Lung (tissue), 12 donors: ENCODE measurements around the gene KCNB1. TPM values are rescaled to one million over a fixed set of nuclear protein-coding genes. Genes with fewer than 3 reads are reported as not detected.
A peak's percentile ranks its signal among the peaks of the same experiment; 100 is the strongest.

Experiments used
- ATAC-seq: fragments of 200-7000 bp; cut with Tn5 transposase; one replicate; pipeline ENCODE4 v1.9.1; 2020; ENCODE audit warnings: moderate number of reproducible peaks; ENCODE audit not compliant: insufficient read depth, low FRiP score
- DNase-seq, 3 donors: peaks; one replicate each; pipeline ENCODE4 v3.0.0-alpha.2; 2013 to 2017
- H3K27ac ChIP-seq, 2 donors: one replicate each; pipeline ENCODE4 v1.5.1; 2013; ENCODE audit warnings: mild to moderate bottlenecking in 2 of 2, moderate library complexity in 2 of 2, control low read depth in 1 of 2, inconsistent platforms in 1 of 2, low read depth in 1 of 2, low read length in 1 of 2
- H3K27me3 ChIP-seq, 3 donors: one replicate each; pipeline ENCODE4 v1.5.1; 2013; ENCODE audit warnings: low read length in 2 of 3; ENCODE audit not compliant: control insufficient read depth in 3 of 3, insufficient read depth in 3 of 3
- H3K36me3 ChIP-seq, 4 donors: one replicate each; pipeline ENCODE4 v1.5.1; 2013; ENCODE audit warnings: low read length in 4 of 4, mild to moderate bottlenecking in 1 of 4, moderate library complexity in 1 of 4; ENCODE audit not compliant: control insufficient read depth in 4 of 4, insufficient read depth in 4 of 4
- H3K4me1 ChIP-seq, 5 donors: one replicate each; pipeline ENCODE4 v1.5.1; 2013; ENCODE audit warnings: low read length in 5 of 5, mild to moderate bottlenecking in 2 of 5, moderate library complexity in 1 of 5; ENCODE audit not compliant: control insufficient read depth in 5 of 5, insufficient read depth in 5 of 5
- H3K4me3 ChIP-seq: one replicate; pipeline ENCODE4 v1.5.1; 2013; ENCODE audit warnings: mild to moderate bottlenecking, control low read depth, moderate library complexity
- H3K9ac ChIP-seq, 2 donors: one replicate each; pipeline ENCODE4 v1.5.1; 2013; ENCODE audit warnings: low read length in 2 of 2, control low read depth in 1 of 2; ENCODE audit not compliant: insufficient read depth in 1 of 2
- H3K9me3 ChIP-seq, 4 donors: one replicate each; pipeline ENCODE4 v1.5.1; 2013; ENCODE audit warnings: low read length in 3 of 4, mild to moderate bottlenecking in 1 of 4, moderate library complexity in 1 of 4; ENCODE audit not compliant: control insufficient read depth in 4 of 4, insufficient read depth in 3 of 4
- CTCF ChIP-seq: IDR thresholded peaks from 2 replicates; pipeline ENCODE4 v1.5.1; 2012; ENCODE audit warnings: mild to moderate bottlenecking; ENCODE audit errors: control extremely low read depth, extremely low read depth
- WGBS, 2 donors: extraction: QIAGEN DNeasy Blood & Tissue Kit; methylation state at CpG; one replicate each; pipeline ENCODE4 v1.1.7; 2013; 5-methylcytosine and 5-hydroxymethylcytosine counted together
- polyA plus RNA-seq, 2 donors: library from polyadenylated mRNA; stranded (reverse); fragments of 200-250 nt; gene quantifications; one replicate each; pipeline ENCODE4 v1.2.1, GENCODE V29; 2013
- total RNA-seq, 2 donors: library from RNA; depleted of rRNA in 1 of 2; stranded (reverse); fragments of >200 nt in 1 of 2; gene quantifications; one replicate each; pipeline ENCODE4 v1.2.1, GENCODE V29; 2014 to 2021
- donor health status: control.
- donor health status: control.
- donor health status: Bipolar disorder and iron deficiency.
- donor health status: healthy.
- donor health status: DM: yes; HTN: yes; CAD: no.

The KCNB1 gene
- total and polyA plus RNA-seq, 4 donors, result 0.11 to 1.0 (median 0.57) TPM

GRCh38 chr20:49484180-49485140, 2.0 kb upstream of the KCNB1 start:
- Histone ChIP-seq H3K36me3 (no peaks in the 10 kb centered on the region), H3K27ac (no peak overlapping the region), H3K4me3 (no peak overlapping the region), H3K9me3 (peaks cover 0 to 3% (median 0%) of the 10 kb centered on the region in 4 donors), H3K27me3 (peaks cover 4 to 51% (median 22%) of the 10 kb centered on the region in 3 donors), H3K9ac (no peak overlapping the region), H3K4me1 (peaks cover 0 to 6% (median 3%) of the 10 kb centered on the region in 5 donors)
- 2% methylated on average over 31 to 61 of the region's 61 CpGs for WGBS, 2 donors
- TF ChIP-seq CTCF, result peak; percentile 38
- peak; percentile 73 for ATAC-seq
- peak; percentile 78 to 83 (median 81) for DNase-seq

- no peak overlapping the region for H3K4me3 ChIP-seq
- no peak overlapping the region for H3K27ac ChIP-seq
- ATAC-seq, result no peak
- H3K4me1 ChIP-seq, result peaks cover 0 to 6% (median 3%) of the 10 kb centered on the region in 5 donors
- no peak for TF ChIP-seq CTCF
- peaks cover 0 to 3% (median 0%) of the 10 kb centered on the region in 4 donors for H3K9me3 ChIP-seq
- no peaks in the 10 kb centered on the region for H3K36me3 ChIP-seq
- peaks cover 4 to 53% (median 20%) of the 10 kb centered on the region in 3 donors for H3K27me3 ChIP-seq
- DNase-seq, result no peak
- WGBS, 2 donors, result 2 to 3% methylated on average over 14 to 44 of the region's 44 CpGs
- H3K9ac ChIP-seq, result no peak overlapping the region
Observed at GRCh38 chr20:49483696-49484123, 1.2 kb upstream of the KCNB1 start.

- DNase-seq, result no peak
- ATAC-seq, result no peak
- no peak for TF ChIP-seq CTCF
Observed at GRCh38 chr20:49483018-49483695, 689 bp upstream of the KCNB1 start.

More at GRCh38 chr20:49483018-49483695, 689 bp upstream of the KCNB1 start:
- H3K27ac ChIP-seq, result no peak overlapping the region
- H3K36me3 ChIP-seq, result no peaks in the 10 kb centered on the region
- H3K4me1 ChIP-seq, result peaks cover 0 to 6% (median 3%) of the 10 kb centered on the region in 5 donors
- H3K27me3 ChIP-seq, result peaks cover 0 to 56% (median 20%) of the 10 kb centered on the region in 3 donors
- peaks cover 0 to 3% (median 0%) of the 10 kb centered on the region in 4 donors for H3K9me3 ChIP-seq
- WGBS, 2 donors, result 2 to 6% methylated on average over 19 to 27 of the region's 27 CpGs
- H3K9ac ChIP-seq, result no peak overlapping the region
- H3K4me3 ChIP-seq, result no peak overlapping the region
